ENCODE data around the gene REG1B.

DNA sequence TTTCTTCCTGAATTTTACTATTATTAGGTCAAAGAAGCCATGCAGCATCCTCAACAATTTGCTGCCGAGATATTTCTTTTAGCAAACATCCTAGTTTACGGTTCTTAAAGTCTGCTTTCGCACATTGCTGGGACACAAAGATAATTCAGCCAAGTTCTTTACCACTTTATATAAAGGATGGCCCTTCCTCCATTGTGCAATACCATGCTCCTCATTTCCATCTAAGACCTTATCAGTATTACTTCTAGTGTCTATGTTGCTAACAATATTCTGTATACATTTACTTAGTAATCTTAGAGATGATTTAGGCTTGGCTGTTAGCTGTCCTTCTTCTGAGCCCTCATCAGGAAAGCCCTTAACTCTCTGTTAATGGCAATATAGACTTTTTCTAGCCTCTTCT, 24.5 kb upstream of the REG1B start:
- TF ChIP-seq POLR2AphosphoS5 (IDR thresholded peaks at IDR 0.05) (no peak), POLR2A (IDR thresholded peaks at IDR 0.05) (no peak)
- TF ChIP-seq, protein P1, sequence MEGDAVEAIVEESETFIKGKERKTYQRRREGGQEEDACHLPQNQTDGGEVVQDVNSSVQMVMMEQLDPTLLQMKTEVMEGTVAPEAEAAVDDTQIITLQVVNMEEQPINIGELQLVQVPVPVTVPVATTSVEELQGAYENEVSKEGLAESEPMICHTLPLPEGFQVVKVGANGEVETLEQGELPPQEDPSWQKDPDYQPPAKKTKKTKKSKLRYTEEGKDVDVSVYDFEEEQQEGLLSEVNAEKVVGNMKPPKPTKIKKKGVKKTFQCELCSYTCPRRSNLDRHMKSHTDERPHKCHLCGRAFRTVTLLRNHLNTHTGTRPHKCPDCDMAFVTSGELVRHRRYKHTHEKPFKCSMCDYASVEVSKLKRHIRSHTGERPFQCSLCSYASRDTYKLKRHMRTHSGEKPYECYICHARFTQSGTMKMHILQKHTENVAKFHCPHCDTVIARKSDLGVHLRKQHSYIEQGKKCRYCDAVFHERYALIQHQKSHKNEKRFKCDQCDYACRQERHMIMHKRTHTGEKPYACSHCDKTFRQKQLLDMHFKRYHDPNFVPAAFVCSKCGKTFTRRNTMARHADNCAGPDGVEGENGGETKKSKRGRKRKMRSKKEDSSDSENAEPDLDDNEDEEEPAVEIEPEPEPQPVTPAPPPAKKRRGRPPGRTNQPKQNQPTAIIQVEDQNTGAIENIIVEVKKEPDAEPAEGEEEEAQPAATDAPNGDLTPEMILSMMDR (IDR thresholded peaks at IDR 0.05), result no peak
